Stimulated activated CD8-positive, alpha-beta memory T cell treated with anti-CD3 and anti-CD28 coated beads, Interleukin-2, amount 100 ng/mL, for 1 hour (primary cell): ENCODE data around the gene GHRH.

Experiments
- DNase-seq, 2 donors: peaks; one replicate each; pipeline ENCODE4 v3.0.0-alpha.2; 2020; ENCODE audit warnings: low read depth in 2 of 2

GHRH gene

DNA sequence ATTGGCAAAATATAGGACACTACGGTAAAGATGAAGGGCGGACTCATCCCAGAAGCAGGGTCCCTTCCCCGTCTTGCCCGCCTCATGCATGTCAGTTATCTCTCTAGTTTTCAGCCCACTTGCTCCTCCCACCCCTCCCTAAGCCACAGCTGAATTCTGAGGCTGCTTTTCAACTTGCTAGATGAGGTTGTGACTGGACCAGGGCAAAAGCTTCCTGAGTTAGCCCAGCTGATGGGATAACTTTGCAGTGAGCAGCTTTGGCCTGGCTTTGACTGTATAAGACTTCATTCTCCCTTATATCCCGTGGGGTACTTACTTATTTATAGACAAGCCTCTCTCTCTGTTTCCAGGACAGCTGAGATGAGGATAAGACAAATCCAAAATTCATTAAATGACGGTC, 23.2 kb downstream of the GHRH start:
- no peak for DNase-seq

DNA sequence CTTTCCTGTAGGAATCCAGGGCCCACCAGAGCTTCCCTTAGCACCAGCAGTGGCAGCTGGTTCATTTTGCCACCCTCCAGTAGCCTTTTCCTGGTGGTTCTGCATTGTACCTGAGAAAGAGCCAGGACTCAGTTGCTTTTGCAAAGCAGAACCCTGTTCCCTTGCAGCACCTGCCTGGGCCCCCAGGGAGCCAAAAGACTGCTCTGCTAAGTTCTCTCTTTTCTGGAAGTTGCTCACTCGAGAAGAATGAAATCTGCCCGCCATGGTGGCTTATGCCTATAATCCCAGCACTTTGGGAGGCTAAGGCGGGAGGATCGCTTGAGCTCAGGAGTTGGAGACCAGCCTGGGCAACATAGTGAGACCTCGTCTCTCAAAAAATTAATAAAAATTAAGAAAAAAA, 24.0 kb downstream of the GHRH start:
- DNase-seq = no peak

DNA sequence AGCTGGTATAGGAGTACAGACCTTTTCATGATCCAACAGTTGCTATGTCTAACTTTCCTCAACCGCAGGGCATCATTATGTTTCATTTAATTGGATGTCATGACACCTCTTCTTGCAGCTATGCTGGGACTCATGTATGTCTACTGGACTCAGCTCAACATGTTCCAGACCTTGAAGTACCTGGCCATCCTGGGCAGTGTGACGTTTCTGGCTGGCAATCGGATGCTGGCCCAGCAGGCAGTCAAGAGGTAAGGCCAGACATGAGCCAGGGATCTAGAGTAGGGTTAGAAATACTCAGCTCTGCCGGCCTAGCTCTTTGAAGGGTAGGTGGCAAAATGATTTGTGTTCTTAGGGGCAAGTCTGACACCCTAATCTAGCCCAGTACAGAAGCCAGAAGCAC, 25.2 kb downstream of the GHRH start:
- no peak for DNase-seq

- DNase-seq = no peak
These were observed 26.5 kb downstream of the GHRH start for GRCh38 chr20:37235065-37235464.

- DNase-seq = no peak
These were observed 27.4 kb downstream of the GHRH start for GRCh38 chr20:37234254-37234581.

- no peak for DNase-seq
These were observed 27.9 kb downstream of the GHRH start for GRCh38 chr20:37233548-37234253.

DNA sequence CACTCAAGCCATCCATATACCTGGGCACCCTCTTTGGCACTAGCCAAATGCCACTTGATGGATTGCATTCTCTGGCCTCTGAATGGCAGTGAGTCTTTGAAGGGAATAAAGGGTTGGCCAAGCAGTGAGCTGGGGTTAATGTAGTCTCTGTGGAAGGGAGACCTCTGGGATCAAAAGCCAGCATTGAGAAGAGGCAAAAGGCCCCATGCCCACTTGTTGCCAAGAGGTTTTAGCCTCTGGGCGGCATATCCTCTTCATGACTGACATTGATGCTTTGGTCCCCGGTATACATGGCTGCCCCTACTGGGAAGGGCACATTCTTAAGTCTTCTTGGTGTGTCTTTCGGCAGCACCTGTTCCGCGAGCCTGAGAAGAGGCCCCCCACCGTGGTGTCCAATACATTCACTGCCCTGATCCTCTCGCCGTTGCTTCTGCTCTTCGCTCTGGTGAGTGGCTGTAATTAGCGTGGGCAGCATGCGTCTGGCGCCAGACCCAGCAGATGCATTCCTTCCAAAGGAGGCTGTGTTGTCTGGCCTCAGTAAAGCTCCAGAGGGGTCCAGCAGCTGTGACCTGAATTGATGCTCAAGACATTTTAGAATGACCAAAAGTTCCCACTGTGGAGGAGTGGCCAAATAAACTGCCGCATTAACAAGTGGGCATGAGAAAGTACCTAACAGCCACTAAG, 29.5 kb downstream of the GHRH start:
- no peak for DNase-seq

DNA sequence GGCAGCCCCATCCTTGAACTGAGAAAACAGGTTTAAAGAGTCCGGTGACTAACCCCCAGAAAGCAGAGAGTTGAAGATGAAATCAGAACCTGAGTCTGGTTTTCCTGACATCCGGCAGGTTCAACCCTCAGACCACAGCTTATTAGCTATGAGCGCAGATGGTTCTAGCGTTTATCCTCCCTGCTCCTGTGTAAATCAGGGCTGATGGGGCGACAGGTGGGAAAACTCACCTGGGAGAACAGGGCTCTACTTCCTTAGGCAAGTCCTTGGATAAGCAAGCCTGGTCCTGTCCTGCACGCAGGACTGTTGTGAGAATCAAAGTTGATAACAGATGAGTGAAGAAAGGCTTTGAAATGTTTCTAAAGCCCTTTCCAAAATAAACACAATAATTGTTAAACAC, 31.4 kb downstream of the GHRH start:
- DNase-seq = no peak

DNA sequence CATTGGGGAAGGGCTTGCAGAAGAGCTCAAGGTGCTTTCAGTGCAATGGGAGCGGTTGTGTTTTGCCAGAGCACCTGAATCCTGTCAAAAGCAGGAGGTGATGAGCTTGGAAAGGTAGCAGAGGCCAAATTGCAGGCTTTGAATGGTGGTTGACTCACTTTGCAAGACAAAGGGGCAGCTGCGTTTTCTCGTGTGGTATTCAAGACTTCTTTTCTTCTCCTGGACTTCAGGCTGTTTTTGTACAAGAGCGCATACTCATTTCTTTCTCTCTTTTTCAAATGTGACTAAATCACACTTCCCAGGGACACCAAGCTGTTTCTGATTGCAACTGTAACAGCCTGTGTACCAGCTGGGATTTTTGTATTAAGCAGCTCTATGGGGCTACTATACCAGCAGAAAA, 32.3 kb downstream of the GHRH start:
- DNase-seq = no peak

- DNase-seq = no peak
These were observed 33.0 kb downstream of the GHRH start for GRCh38 chr20:37228656-37229055.

- no peak for DNase-seq
These were observed 33.5 kb downstream of the GHRH start for GRCh38 chr20:37228082-37228481.

- DNase-seq = no peak
These were observed 34.7 kb downstream of the GHRH start for GRCh38 chr20:37226889-37227288.

DNA sequence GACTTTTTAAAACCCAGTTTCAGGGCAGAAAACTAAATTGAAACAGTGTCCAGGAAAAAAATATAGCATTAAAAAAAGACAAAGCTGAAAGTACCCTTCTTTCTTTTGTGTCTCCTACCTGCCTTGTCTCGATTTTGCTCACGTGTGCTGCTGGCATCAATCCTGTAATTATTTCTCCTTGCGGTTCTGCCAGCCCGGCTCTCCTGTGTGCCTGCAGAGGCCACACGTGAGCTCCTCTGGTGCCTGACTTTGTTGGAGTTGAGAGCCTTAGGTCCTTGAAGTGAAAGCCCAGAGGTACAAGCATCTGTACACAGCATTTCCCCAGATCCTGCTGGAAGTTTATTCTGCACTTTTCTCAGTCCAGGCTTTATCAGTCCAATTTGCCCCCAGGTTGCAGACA, 36.5 kb downstream of the GHRH start:
- no peak for DNase-seq

GRCh38 chr20:37223053-37223452, 38.6 kb downstream of the GHRH start:
- DNase-seq = no peak

DNA sequence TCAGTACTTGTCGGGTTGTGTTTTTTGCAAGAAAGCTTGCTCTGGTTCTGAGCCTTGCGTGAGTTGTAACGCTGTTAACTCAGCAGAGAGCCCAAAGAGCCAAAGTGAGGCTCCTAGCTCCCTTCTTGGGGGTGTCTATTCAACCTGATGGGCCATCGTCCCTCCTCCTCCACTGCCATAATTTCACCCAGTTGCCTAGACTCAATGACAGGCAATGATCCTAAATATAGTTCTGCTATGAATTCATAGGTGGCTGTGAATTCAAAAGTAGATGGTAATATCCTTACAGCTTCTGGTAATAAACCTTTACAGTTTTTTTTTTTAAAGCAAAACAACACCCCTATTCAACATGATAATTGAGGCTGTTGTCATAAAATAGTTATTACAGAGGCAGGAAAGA, 39.5 kb downstream of the GHRH start:
- no peak for DNase-seq

- no peak for DNase-seq
These were observed 40.9 kb downstream of the GHRH start for GRCh38 chr20:37220731-37221130.

- DNase-seq = no peak
These were observed 41.6 kb downstream of the GHRH start for GRCh38 chr20:37219751-37220668.

GRCh38 chr20:37218976-37219375, 42.6 kb downstream of the GHRH start:
- no peak for DNase-seq

DNA sequence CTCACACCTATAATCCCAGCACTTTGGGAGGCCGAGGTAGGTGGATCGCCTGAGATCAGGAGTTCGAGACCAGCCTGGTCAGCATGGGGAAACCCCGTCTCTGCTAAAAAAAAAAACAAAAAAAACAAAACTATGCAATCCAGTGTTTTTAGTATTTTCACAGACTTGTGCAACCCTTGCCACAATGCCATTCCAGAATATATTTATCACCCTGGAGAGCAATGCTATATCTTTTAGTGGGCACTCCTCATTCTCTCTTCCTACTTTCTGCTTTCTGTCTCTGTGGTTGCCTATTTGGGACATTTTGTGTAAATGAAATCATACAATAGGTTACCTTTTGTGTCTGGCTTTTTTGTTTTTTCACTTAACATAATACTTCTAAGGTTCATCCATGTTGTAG, 43.2 kb downstream of the GHRH start:
- DNase-seq = no peak

GRCh38 chr20:37209661-37210314, 51.8 kb downstream of the GHRH start:
- DNase-seq = no peak

DNA sequence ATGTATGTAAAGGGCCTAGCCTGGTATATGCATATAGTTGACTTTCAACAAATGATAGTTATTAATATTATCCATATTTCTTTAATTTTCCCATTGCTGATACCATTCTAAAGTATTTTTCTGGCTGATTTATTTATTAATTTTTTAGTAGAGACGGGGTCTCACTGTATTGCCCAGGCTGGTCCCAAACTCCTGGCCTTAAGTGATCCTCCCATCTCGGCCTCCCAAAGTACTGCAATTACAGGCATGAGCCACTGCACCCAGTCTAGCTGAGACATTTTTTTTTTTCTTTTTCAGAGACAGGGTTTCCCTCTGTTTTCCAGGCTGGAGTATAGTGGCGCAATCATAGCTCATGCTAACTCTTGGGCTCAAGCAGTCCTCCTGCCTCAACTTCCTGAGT, 52.4 kb downstream of the GHRH start:
- no peak for DNase-seq

DNA sequence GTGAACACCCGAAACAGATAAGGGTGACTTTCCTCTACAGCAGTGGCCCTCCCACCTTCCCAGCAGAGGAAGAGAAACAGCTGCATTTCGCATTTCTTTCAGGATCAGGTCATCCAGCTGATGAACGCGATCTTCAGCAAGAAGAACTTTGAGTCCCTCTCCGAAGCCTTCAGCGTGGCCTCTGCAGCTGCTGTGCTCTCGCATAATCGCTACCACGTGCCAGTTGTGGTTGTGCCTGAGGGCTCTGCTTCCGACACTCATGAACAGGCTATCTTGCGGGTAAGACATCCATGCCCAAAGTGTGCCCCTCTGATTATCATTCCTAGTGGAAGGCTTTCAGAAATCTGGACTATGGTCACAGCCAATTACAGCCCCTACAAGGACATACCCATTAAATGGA, 54.4 kb downstream of the GHRH start:
- no peak for DNase-seq
